GM20000 (cell line): ENCODE measurements around the gene JMY.

Experiments
- DNase-seq: peaks from one replicate; pipeline ENCODE4 v3.0.0; 2012; ENCODE audit warnings: low spot score
- CTCF ChIP-seq: IDR thresholded peaks from 2 replicates; pipeline ENCODE4 v1.5.1; 2012; ENCODE audit warnings: mild to moderate bottlenecking, control low read depth; ENCODE audit errors: extremely low read depth, missing control alignments

Gene JMY

DNA sequence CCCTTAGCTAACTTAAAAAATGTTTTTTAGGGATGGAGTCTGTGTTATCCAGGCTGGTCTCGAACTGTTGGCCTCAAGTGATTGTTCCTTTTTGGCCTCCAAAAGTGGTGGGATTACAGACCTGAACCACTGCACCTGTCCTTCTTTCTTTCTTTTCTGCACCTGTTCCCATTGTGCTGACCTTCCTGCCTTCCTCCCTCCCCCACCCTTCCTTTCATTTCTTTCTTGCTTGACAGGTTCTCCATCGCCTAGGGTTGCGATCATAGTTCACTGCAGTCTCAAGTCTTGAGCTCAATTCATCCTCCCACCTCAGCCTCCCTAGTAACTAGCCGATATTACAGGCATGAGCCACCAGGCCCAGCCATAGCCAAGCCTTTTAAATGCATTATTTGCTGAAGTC lies 20.6 kb downstream of the JMY start:
- no peak for TF ChIP-seq CTCF
- no peak for DNase-seq

DNA sequence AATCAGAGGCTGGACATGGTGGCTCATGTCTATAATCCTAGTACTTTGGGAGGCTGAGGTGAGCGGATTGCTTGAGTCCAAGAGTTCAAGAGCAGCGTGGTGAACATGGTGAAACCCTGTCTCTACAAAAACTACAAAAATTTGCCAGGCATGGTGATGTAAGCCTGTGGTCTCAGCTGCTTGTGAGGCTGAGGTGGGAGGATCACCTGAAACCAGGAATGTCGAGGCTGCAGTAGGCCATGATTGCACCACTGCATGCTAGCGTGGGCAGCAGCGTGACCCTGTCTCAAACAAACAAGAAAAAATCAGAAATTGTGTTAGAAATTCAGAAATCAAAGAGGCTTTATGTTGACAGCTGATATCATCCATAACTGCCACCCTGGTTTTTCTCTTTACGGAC lies 21.4 kb downstream of the JMY start:
- TF ChIP-seq CTCF = no peak
- DNase-seq = no peak

- TF ChIP-seq CTCF = no peak
- no peak for DNase-seq
Measured at GRCh38 chr5:79258801-79259200, 22.9 kb downstream of the JMY start.

DNA sequence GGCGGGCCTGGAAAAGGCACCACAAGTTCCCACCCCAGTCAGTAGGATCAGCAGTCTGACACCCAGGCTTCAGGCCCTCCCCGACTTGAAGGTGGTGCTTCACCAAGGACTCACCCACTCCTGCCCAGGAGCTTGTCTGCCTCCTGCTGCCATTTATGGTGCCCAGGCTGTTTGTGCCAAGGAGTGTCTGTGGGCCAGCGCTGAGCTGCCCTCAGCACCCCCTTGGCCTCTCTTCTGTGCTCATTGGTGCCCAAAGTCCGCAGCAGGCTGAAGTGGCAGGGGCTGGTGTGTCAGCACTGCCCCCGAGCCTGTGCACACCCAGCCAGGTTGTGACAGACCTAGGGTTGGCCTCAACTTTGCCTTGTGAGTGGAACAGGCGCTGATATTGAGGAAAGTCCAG lies 23.5 kb downstream of the JMY start:
- TF ChIP-seq CTCF = no peak
- no peak for DNase-seq

DNA sequence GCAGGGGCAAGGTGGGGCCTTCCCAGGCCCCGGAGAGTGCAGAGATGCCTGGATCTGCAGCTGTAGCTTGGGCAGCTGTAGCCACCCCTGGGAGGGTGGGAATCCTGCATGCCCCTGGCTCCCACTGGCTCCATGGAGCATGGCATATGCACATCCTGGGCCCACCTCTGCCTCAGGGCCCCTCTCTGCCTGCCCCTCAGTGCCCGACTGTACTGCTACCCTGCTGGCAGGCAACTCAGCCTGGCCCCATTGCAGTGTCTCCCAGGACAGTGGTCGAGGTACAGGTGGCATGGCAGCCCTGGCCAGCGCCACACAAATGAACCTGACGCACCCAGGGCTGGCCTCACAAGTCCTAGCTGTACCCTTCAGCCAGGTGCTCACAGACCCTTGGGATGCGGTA lies 23.9 kb downstream of the JMY start:
- no peak for TF ChIP-seq CTCF
- no peak for DNase-seq

DNA sequence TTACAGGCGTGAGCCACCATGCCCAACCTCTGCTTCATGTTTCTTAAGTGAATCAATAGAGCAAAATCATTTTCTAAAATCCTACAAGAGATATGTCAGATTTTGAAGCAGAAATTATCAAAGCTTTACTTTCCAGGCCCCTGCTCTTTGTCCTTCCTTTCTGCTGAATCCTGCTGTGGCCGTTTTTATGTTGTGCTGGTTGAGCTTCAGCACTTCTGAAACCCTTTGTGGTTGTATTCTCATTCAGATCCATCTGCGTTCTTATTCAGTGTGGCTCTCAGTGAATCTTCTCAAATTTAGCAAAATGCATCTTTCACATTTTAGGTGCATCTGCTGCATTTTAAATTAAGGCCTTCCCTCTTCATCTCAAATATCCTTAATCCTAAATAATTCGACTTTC lies 26.0 kb downstream of the JMY start:
- no peak for DNase-seq
- TF ChIP-seq CTCF = no peak

DNA sequence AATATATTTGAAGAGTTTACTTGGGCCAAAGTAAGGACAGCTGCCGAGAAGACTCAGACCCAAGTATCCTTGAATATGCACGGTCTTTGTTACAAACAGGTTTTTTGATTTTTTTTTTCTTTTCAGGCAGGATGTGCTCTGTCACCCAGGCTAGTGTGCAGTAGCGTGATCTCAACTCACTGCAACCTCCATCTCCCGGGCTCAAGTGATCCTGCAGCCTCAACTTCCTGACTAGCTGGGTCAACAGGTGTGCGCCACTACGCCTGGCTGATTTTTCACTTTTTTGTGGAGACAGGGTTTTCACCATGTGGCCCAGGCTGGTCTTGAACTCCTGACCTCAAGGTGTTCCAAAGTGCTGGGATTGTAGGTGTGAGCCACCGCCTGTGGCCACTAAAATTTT lies 27.4 kb downstream of the JMY start:
- no peak for DNase-seq

More for the DNA sequence above, 27.4 kb downstream of the JMY start:
- TF ChIP-seq CTCF = no peak
